GM23338 (cell line): Measurements from ENCODE around the gene USP6NL. TPM values are rescaled to one million over a fixed set of nuclear protein-coding genes. Genes with fewer than 3 reads are reported as not detected.
A peak's percentile ranks its signal among the peaks of the same experiment; 100 is the strongest.

Experiments used
- ATAC-seq: fragments of 200-7000 bp; cut with Tn5 transposase; 3 replicates; pipeline ENCODE4 v1.9.1; 2020
- DNase-seq: peaks from one replicate; pipeline ENCODE4 v3.0.0-alpha.2; 2015; ENCODE audit warnings: low spot score
- H2AFZ ChIP-seq: fragments of 200-600 bp; sonication (generic); 2 replicates; pipeline ENCODE4 v1.8.0; 2016; ENCODE audit warnings: antibody characterized with exemption, mild to moderate bottlenecking, moderate library complexity
- H3F3A ChIP-seq: fragments of 200-600 bp; sonication (generic); replicated peaks from 2 replicates; pipeline ENCODE4 v1.8.0; 2017; ENCODE audit warnings: antibody characterized with exemption, mixed run types, low read depth
- H3K27ac ChIP-seq: fragments of 200-600 bp; sonication (generic); 2 replicates; pipeline ENCODE4 v1.6.1; 2016; ENCODE audit warnings: low read depth
- H3K27me3 ChIP-seq: fragments of 200-600 bp; sonication (generic); 2 replicates; pipeline ENCODE4 v1.8.0; 2016; ENCODE audit warnings: mild to moderate bottlenecking, mixed run types, moderate library complexity; ENCODE audit not compliant: insufficient read depth
- H3K36me3 ChIP-seq: fragments of 200-600 bp; sonication (generic); 2 replicates; pipeline ENCODE4 v1.8.0; 2016; ENCODE audit warnings: mild to moderate bottlenecking; ENCODE audit not compliant: insufficient read depth
- H3K4me1 ChIP-seq: fragments of 200-600 bp; sonication (generic); 2 replicates; pipeline ENCODE4 v1.8.0; 2016; ENCODE audit warnings: mild to moderate bottlenecking, moderate library complexity; ENCODE audit not compliant: insufficient read depth
- H3K4me2 ChIP-seq: fragments of 200-600 bp; sonication (generic); 2 replicates; pipeline ENCODE4 v1.7.1; 2017; ENCODE audit warnings: mixed run types
- H3K4me3 ChIP-seq: fragments of 200-600 bp; sonication (generic); 2 replicates; pipeline ENCODE4 v1.6.1; 2016; ENCODE audit warnings: mixed run types
- H3K79me2 ChIP-seq: fragments of 200-600 bp; sonication (generic); replicated peaks from 2 replicates; pipeline ENCODE4 v1.8.0; 2017; ENCODE audit warnings: mild to moderate bottlenecking; ENCODE audit not compliant: insufficient read depth
- H3K9me2 ChIP-seq: fragments of 200-600 bp; sonication (generic); 2 replicates; pipeline ENCODE4 v1.8.0; 2017; ENCODE audit not compliant: insufficient read depth
- H4K20me1 ChIP-seq: fragments of 200-600 bp; sonication (generic); replicated peaks from 2 replicates; pipeline ENCODE4 v1.8.0; 2017; ENCODE audit warnings: mild to moderate bottlenecking; ENCODE audit not compliant: insufficient read depth
- H3K27ac Mint-ChIP-seq: 2 replicates; pipeline ENCODE4 v1.8.0; 2020; ENCODE audit warnings: inconsistent platforms, mild to moderate bottlenecking, moderate library complexity, mixed read lengths
- H3K27me3 Mint-ChIP-seq: 3 replicates; pipeline ENCODE4 v1.8.0; 2022; ENCODE audit warnings: low read depth, mild to moderate bottlenecking, moderate library complexity, mixed read lengths, inconsistent platforms; ENCODE audit not compliant: insufficient read depth, poor library complexity
- H3K36me3 Mint-ChIP-seq: 3 replicates; pipeline ENCODE4 v1.8.0; 2021; ENCODE audit warnings: low read depth, mild to moderate bottlenecking, inconsistent platforms, moderate library complexity, mixed read lengths
- H3K4me1 Mint-ChIP-seq: 3 replicates; pipeline ENCODE4 v1.8.0; 2020; ENCODE audit warnings: mild to moderate bottlenecking, inconsistent platforms, mixed read lengths
- H3K4me3 Mint-ChIP-seq: 3 replicates; pipeline ENCODE4 v1.8.0; 2021; ENCODE audit warnings: moderate library complexity, mild to moderate bottlenecking, inconsistent platforms, mixed read lengths
- H3K9me3 Mint-ChIP-seq: 3 replicates; pipeline ENCODE4 v1.8.0; 2020; ENCODE audit warnings: moderate library complexity, mild to moderate bottlenecking, inconsistent platforms, mixed read lengths
- CREB1 ChIP-seq: fragments of 250-450 bp; sonication (Bioruptor Pico); IDR thresholded peaks from 2 replicates; pipeline ENCODE4 v1.5.0; 2020; ENCODE audit warnings: low read depth, mild to moderate bottlenecking, moderate library complexity
- CTCF ChIP-seq, 2 experiments: fragments of 200-600 bp in 1 of 2; sonication (generic) in 1 of 2; conservative IDR thresholded peaks; 2 replicates each; pipeline versions ENCODE4 v1.5.1 to v1.6.1; 2016 to 2017; ENCODE audit warnings: antibody characterized with exemption in 2 of 2, low read depth in 2 of 2, mild to moderate bottlenecking in 2 of 2, moderate library complexity in 1 of 2
- ETS1 ChIP-seq: IDR thresholded peaks from 2 replicates; pipeline ENCODE4 v1.6.1; 2016; ENCODE audit warnings: antibody characterized with exemption
- EZH2 ChIP-seq: fragments of 200-600 bp; sonication (generic); IDR thresholded peaks from one replicate; pipeline ENCODE4 v1.8.0; 2017; ENCODE audit warnings: antibody characterized with exemption, mild to moderate bottlenecking, low read depth; ENCODE audit not compliant: unreplicated experiment
- NANOG ChIP-seq: IDR thresholded peaks from 2 replicates; pipeline ENCODE4 v1.6.1; 2016; ENCODE audit warnings: antibody characterized with exemption, borderline replicate concordance
- POLR2AphosphoS5 ChIP-seq: IDR thresholded peaks from 2 replicates; pipeline ENCODE4 v1.6.1; 2016; ENCODE audit warnings: antibody characterized with exemption, low read depth
- STAT1 ChIP-seq: IDR thresholded peaks from one replicate; pipeline ENCODE4 v1.6.1; 2016; ENCODE audit warnings: antibody characterized with exemption; ENCODE audit not compliant: unreplicated experiment
- ZNF114 ChIP-seq: fragments of 250-450 bp; sonication (Bioruptor Pico); IDR thresholded peaks from 2 replicates; pipeline ENCODE4 v1.5.0; 2020; ENCODE audit warnings: mild to moderate bottlenecking, moderate library complexity
- ZNF331 ChIP-seq: fragments of 250-450 bp; sonication (Bioruptor Pico); IDR thresholded peaks from 2 replicates; pipeline ENCODE4 v1.5.0; 2020; ENCODE audit warnings: low read depth, mild to moderate bottlenecking, moderate library complexity
- ZNF462 ChIP-seq: fragments of 250-450 bp; sonication (Bioruptor Pico); IDR thresholded peaks from 2 replicates; pipeline ENCODE4 v1.5.0; 2020; ENCODE audit warnings: mild to moderate bottlenecking, moderate library complexity
- polyA plus RNA-seq: library from polyadenylated mRNA; unstranded; fragments of >200 nt; fragmentation: Nextera tagmentation; extraction: Ambion mirVana; gene quantifications from 2 replicates; pipeline ENCODE4 v1.2.1, GENCODE V29; 2016
- total RNA-seq: library from RNA; depleted of rRNA; stranded (reverse); fragments of >200 nt; shearing (Covaris generic); gene quantifications from 2 replicates; pipeline ENCODE4 v1.2.3, GENCODE V29; 2014

Gene USP6NL
- total and polyA plus RNA-seq, 2 experiments from 2014 or later = 8.1 to 29.7 TPM

- H4K20me1 ChIP-seq = peaks cover 25% of the 10 kb centered on the region
- peaks cover 68% of the 10 kb centered on the region for H3K79me2 ChIP-seq
- H3K27ac ChIP-seq = no peak overlapping the region
- Mint-ChIP-seq H3K9me3 (no peaks in the 10 kb centered on the region), H3K4me1 (peaks cover 38% of the 10 kb centered on the region), H3K27me3 (peaks cover 1% of the 10 kb centered on the region), H3K36me3 (no peaks in the 10 kb centered on the region; the same call in 2 of the 3 replicates), H3K27ac (no peak overlapping the region), H3K4me3 (peak overlapping the region; percentile 19; the same call in 2 of the 3 replicates)
- no peaks in the 10 kb centered on the region for H3K9me2 ChIP-seq
- no peaks in the 10 kb centered on the region for H3K36me3 ChIP-seq
- DNase-seq = no peak
- TF ChIP-seq EZH2 (no peak), CTCF (conservative IDR thresholded peaks at IDR 0.05; ENCODE audit: low read depth in 2 of 2) (no peak), POLR2AphosphoS5 (no peak), STAT1 (no peak), ZNF331 (CRISPR knock-in tag) (no peak), NANOG (no peak), CREB1 (no peak), ETS1 (no peak), ZNF114 (CRISPR knock-in tag) (no peak)
- 0 out of 2 replicates have a peak, but pooled peaks cover 3% of the 10 kb centered on the region for H3F3A ChIP-seq
- peak overlapping the region; percentile 78 for H3K4me3 ChIP-seq
- no peak overlapping the region for H2AFZ ChIP-seq
- no peak for ATAC-seq
- peak overlapping the region; percentile 74 for H3K4me2 ChIP-seq
- H3K27me3 ChIP-seq = 0 out of 2 replicates have a peak, but pooled peaks cover 6% of the 10 kb centered on the region
- H3K4me1 ChIP-seq = peaks cover 44% of the 10 kb centered on the region
Measured at GRCh38 chr10:11609052-11609451, 2.4 kb downstream of the USP6NL start.

- DNase-seq = no peak
- Histone ChIP-seq H3K9me2 (no peaks in the 10 kb centered on the region), H3F3A (0 out of 2 replicates have a peak, but pooled peaks cover 3% of the 10 kb centered on the region), H3K4me3 (no peak overlapping the region), H2AFZ (no peak overlapping the region), H3K27me3 (0 out of 2 replicates have a peak, but pooled peaks cover 6% of the 10 kb centered on the region), H3K36me3 (no peaks in the 10 kb centered on the region), H3K27ac (no peak overlapping the region), H3K4me2 (peak overlapping the region; percentile 74), H3K4me1 (peaks cover 51% of the 10 kb centered on the region), H4K20me1 (peaks cover 25% of the 10 kb centered on the region), H3K79me2 (peaks cover 75% of the 10 kb centered on the region)
- Mint-ChIP-seq H3K4me1 (peaks cover 44% of the 10 kb centered on the region), H3K9me3 (no peaks in the 10 kb centered on the region), H3K27ac (no peak overlapping the region; the same call in 1 of the 2 replicates), H3K27me3 (peaks cover 1% of the 10 kb centered on the region), H3K36me3 (no peaks in the 10 kb centered on the region; the same call in 2 of the 3 replicates), H3K4me3 (no peak overlapping the region; the same call in 2 of the 3 replicates)
- no peak for ATAC-seq
- TF ChIP-seq ZNF462 (CRISPR knock-in tag) (no peak), ETS1 (no peak)
Measured at GRCh38 chr10:11608159-11609013, 3.1 kb downstream of the USP6NL start.
